ENCODE data around the gene SLC35B1.

Gene SLC35B1

DNA sequence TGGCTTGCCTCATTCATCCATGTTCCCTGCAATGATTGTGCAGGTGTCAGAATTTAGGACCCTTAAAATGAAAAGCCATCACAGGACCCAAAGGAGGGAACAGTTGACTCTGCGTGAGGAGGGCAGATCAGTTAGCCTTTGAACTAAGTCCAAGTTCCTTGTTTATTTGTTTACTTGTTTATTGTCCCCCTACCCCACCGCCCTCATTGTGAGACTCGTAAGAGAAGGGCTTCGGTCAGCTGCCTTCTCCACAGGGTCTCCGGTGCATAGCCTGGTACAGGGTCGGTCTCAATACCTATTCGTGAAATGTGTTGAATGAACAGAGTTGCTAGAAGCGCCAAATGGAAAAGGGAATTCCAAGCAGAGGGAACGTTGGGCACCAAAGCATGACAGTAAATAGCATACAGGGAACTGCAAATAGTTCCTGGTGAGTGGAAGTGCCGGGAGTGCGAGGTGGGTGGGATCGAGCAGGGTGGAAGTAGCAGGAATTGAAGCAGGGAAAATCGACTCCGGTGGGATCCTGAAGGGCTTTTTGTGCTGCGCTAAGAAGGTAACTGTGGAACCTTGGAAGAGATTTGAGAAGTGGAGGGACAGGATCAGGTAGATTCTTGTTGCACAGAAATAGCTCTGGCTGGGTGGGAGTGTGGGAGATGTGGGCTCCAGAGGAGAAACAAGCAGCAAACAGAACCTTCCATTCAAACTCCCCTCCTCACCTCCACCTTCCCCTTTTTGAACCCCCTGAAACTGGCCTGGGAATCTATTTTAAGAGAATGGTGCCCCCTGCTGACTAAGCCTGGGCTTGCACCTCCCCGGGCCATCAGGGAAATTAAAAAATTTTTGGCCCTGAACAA lies 12.7 kb downstream of the SLC35B1 start:
- Histone ChIP-seq H3K27me3 (ENCODE audit: control insufficient read depth, insufficient read depth, low read length) (no peaks in the 10 kb centered on the region), H3K4me3 (ENCODE audit: low read length) (no peak overlapping the region), H3K9me3 (replicated peaks; ENCODE audit: low read length) (no peaks in the 10 kb centered on the region), H3K36me3 (ENCODE audit: insufficient read depth, low read length) (peaks cover 4% of the 10 kb centered on the region), H3K4me2 (ENCODE audit: low read length) (no peak overlapping the region), H3K4me1 (ENCODE audit: control insufficient read depth, insufficient read depth, low read length) (peaks cover 4% of the 10 kb centered on the region), H3K9ac (ENCODE audit: low read depth, low read length) (no peak overlapping the region)

DNA sequence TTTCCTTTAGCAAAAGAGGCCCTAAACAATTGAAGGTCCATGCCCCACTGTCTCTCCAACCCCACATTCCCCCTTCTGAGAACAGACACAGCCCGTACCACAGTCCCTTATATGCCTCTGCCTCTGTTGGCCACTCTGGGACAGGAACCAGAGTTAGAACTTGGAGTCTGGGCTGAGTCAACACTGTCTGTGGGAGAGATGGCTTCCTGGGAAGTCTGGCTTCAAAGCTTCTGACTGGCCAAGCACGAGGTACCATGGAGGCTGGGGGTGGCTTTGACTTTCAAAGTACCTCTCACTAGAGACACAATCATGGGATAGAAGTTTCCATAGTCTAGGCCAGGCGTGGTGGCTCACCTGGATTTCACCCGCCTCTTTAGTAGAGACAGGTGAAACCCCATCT lies 15.0 kb downstream of the SLC35B1 start:
- H3K4me2 ChIP-seq (ENCODE audit: low read length), result no peak overlapping the region
- no peaks in the 10 kb centered on the region for H3K36me3 ChIP-seq (ENCODE audit: insufficient read depth, low read length)
- peaks cover 10% of the 10 kb centered on the region for H3K4me1 ChIP-seq (ENCODE audit: control insufficient read depth, insufficient read depth, low read length)
- no peaks in the 10 kb centered on the region for H3K27me3 ChIP-seq (ENCODE audit: control insufficient read depth, insufficient read depth, low read length)
- H3K9me3 ChIP-seq (replicated peaks; ENCODE audit: low read length), result no peaks in the 10 kb centered on the region
- no peak overlapping the region for H3K9ac ChIP-seq (ENCODE audit: low read depth, low read length)
- H3K4me3 ChIP-seq (ENCODE audit: low read length), result no peak overlapping the region

DNA sequence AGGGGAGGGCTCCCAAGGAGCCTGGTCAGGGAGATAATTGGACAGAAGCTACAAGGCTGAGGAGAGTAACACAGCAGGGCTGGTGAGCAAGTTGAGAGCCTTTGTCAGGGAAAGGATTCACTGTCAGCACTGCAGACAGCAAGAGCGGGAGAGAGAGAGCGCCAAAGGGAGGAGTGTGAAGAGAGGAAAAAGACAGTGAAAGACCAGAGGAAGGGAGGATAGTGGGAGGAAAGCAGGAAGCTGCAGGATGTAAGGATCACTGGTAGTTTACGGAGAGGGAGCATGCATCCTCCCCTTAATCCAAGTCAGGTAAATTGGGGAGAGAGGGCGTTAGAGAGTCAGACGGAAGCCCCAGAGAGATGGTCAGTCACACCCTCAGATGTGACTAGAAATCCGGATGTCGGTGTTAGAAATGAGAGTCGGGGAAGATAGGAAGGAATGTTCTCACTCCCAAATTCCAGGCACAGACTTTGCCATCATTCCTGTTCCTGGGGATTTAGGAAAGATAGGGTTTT lies 16.0 kb downstream of the SLC35B1 start:
- Histone ChIP-seq H3K36me3 (ENCODE audit: insufficient read depth, low read length) (no peaks in the 10 kb centered on the region), H3K4me2 (ENCODE audit: low read length) (no peak overlapping the region), H3K9me3 (replicated peaks; ENCODE audit: low read length) (no peaks in the 10 kb centered on the region), H3K27me3 (ENCODE audit: control insufficient read depth, insufficient read depth, low read length) (no peaks in the 10 kb centered on the region), H3K9ac (ENCODE audit: low read depth, low read length) (no peak overlapping the region), H3K4me1 (ENCODE audit: control insufficient read depth, insufficient read depth, low read length) (peaks cover 10% of the 10 kb centered on the region), H3K4me3 (ENCODE audit: low read length) (no peak overlapping the region)

DNA sequence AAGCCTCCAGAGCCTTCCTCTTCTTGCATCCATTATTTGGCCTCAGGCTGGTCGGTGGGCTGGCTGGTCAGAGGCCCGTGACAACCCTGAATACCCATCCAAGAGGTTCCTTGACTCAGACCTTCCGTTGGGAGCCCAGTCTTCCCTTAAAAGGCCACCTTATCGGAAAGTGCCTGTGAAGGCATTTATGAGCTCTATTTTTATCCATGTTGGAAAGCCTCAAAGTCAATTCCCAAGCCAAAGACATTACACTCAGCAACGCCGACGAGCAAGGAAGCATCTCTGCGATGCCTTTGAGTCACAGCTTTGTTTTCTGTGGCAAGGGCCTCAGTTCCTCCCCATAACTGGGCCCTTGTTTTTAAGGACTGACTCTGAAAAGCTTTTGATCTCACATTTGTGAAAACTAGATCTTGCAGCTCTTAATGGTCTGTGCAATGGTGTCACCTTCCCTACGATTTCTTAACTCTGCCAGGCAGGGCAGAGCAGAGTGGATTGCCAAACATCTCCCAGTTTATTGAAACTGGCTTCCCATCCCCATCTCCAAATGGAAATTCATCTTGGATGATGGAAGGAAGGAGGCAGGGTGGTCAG lies 16.6 kb downstream of the SLC35B1 start:
- no peak overlapping the region for H3K4me2 ChIP-seq (ENCODE audit: low read length)
- no peaks in the 10 kb centered on the region for H3K9me3 ChIP-seq (replicated peaks; ENCODE audit: low read length)
- no peaks in the 10 kb centered on the region for H3K27me3 ChIP-seq (ENCODE audit: control insufficient read depth, insufficient read depth, low read length)
- no peak overlapping the region for H3K9ac ChIP-seq (ENCODE audit: low read depth, low read length)
- peaks cover 6% of the 10 kb centered on the region for H3K4me1 ChIP-seq (ENCODE audit: control insufficient read depth, insufficient read depth, low read length)
- no peak overlapping the region for H3K4me3 ChIP-seq (ENCODE audit: low read length)
- H3K36me3 ChIP-seq (ENCODE audit: insufficient read depth, low read length), result no peaks in the 10 kb centered on the region

DNA sequence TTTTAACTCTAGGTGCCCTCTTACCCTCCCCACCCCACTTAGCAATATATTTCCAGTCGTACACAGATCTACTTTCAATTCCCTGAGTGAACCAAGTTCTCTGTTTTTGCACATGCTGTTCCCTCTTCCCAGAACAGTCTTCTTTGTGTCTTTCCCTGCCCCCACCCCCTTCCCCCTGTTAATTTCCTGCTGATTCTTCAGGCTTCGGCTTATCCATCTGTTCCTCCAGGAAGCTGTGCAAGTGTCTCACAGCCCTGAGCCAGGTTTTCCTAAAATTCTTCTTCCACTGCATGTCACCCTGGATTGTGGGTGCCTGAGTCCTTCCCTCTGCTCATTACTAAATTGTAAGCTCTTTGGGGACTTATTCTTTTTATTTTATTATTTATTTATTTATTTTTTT lies 17.5 kb downstream of the SLC35B1 start:
- H3K4me2 ChIP-seq (ENCODE audit: low read length), result no peak overlapping the region
- H3K27me3 ChIP-seq (ENCODE audit: control insufficient read depth, insufficient read depth, low read length), result no peaks in the 10 kb centered on the region
- peaks cover 6% of the 10 kb centered on the region for H3K4me1 ChIP-seq (ENCODE audit: control insufficient read depth, insufficient read depth, low read length)
- H3K4me3 ChIP-seq (ENCODE audit: low read length), result no peak overlapping the region
- no peak overlapping the region for H3K9ac ChIP-seq (ENCODE audit: low read depth, low read length)
- no peaks in the 10 kb centered on the region for H3K9me3 ChIP-seq (replicated peaks; ENCODE audit: low read length)
- no peaks in the 10 kb centered on the region for H3K36me3 ChIP-seq (ENCODE audit: insufficient read depth, low read length)

DNA sequence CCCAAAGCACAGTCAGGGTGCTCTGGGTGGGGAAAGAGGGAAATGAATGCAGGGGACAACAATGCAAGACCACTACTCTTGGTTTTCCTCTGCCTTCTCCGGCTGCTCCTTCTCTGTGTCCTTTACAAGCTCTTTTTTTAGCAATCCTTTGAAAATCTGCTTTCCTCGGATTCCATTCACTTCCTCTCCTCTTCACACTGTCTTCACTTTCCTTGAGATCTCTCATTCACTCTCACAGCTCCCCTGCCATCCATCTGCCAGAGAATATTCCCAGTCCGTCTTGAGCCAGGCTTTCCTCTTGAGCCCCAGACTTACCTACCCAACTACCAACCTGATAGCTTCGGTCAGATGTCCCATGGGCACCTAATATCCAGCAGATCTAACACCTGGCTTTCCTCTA lies 18.9 kb downstream of the SLC35B1 start:
- Histone ChIP-seq H3K9me3 (replicated peaks; ENCODE audit: low read length) (no peaks in the 10 kb centered on the region), H3K4me2 (ENCODE audit: low read length) (no peak overlapping the region), H3K36me3 (ENCODE audit: insufficient read depth, low read length) (no peaks in the 10 kb centered on the region), H3K4me1 (ENCODE audit: control insufficient read depth, insufficient read depth, low read length) (peaks cover 6% of the 10 kb centered on the region), H3K9ac (ENCODE audit: low read depth, low read length) (no peak overlapping the region), H3K27me3 (ENCODE audit: control insufficient read depth, insufficient read depth, low read length) (no peaks in the 10 kb centered on the region), H3K4me3 (ENCODE audit: low read length) (no peak overlapping the region)

DNA sequence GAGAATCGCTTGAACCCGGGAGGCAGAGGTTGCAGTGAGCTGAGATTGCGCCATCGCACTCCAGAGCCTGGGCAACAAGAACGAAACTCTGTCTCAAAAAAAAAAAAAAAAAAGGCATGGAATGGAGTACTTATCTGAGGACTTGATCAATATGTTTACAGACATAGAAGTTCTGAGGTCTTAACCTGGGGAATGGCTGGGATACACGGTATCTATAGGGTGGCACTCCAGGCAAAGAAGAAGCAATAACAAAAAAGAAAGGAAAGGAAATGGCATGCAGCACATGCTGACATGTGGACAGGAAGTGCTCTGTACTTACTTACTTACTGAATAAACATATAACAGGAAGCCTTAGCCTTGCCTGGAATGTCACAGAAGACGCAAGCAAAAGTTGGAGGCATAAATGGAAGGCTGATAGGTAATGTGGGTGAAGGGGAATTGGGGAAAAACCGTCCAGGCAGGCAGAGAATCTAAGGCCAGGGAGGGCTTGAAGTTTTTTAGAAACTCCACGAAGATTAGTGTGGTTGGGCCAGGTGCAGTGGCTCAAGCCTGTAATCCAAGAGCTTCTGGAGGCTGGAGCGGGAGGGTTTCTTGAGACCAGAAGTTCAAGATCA lies 19.8 kb downstream of the SLC35B1 start:
- Histone ChIP-seq H3K27me3 (ENCODE audit: control insufficient read depth, insufficient read depth, low read length) (no peaks in the 10 kb centered on the region), H3K9ac (ENCODE audit: low read depth, low read length) (no peak overlapping the region), H3K4me2 (ENCODE audit: low read length) (no peak overlapping the region), H3K9me3 (replicated peaks; ENCODE audit: low read length) (no peaks in the 10 kb centered on the region), H3K4me1 (ENCODE audit: control insufficient read depth, insufficient read depth, low read length) (peaks cover 6% of the 10 kb centered on the region), H3K36me3 (ENCODE audit: insufficient read depth, low read length) (no peaks in the 10 kb centered on the region), H3K4me3 (ENCODE audit: low read length) (no peak overlapping the region)

DNA sequence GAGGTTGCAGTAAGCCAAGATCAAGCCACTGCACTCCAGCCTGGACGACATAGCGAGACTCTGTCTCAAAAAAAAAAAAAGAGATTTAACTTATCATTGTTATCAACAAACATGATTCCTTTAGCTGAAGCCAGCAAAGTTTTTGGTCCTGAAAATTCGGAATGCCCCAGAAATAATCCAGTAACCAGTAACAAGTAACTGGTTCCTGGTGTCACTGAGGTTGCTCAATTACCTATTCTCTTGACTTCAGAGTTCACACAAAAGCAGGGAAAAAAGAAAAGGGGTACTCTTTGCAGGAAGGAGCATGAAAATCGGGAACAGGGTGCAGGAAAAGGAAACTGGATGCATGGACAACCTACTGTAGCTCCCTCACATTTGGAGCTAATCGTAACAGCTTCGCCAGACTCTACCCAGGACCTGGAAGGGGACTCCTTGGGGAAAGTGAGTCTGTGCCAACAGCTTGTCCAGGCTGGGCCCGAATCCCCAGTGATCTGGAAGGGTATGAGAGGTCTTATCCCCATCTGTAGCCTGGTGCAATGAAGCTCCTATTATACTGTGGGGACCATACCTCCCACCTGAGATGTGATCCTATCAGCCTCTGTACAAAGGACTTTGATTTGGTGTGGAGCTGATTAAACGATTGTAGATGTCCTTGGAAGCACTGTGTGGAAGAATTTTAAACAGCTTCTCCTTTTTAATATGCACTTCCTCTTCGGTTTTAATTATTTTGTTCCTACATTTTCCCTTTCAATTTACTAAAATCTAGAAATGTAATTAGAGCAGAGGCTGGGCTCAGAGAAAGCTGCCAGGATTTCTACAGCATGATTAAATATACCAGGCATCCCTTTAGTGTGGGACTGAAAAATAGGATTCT lies 26.4 kb downstream of the SLC35B1 start:
- H3K9ac ChIP-seq (ENCODE audit: low read depth, low read length), result no peak overlapping the region
- no peak overlapping the region for H3K4me2 ChIP-seq (ENCODE audit: low read length)
- H3K4me3 ChIP-seq (ENCODE audit: low read length), result no peak overlapping the region
- H3K4me1 ChIP-seq (ENCODE audit: control insufficient read depth, insufficient read depth, low read length), result peaks cover 11% of the 10 kb centered on the region
- H3K9me3 ChIP-seq (replicated peaks; ENCODE audit: low read length), result no peaks in the 10 kb centered on the region
- no peaks in the 10 kb centered on the region for H3K36me3 ChIP-seq (ENCODE audit: insufficient read depth, low read length)
- H3K27me3 ChIP-seq (ENCODE audit: control insufficient read depth, insufficient read depth, low read length), result peaks cover 9% of the 10 kb centered on the region

DNA sequence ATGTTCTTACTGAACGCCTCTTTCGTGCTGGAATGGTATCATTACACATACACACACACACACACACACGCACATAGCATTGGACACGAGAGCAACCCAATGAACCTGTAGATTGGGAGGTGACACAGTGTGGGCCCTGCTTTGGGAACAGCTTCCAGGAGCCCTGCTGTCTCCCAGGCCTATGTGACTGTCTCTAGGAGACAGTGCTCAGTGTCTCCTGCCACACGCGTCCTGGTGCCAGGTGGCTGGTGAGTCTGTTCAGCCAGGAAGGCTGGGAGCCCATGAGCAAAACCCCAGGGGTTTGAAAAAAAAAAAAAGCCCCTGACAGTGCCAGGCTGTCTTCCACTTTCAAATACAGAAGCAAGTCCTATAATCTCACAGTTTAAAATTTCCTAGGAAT lies 27.4 kb downstream of the SLC35B1 start:
- H3K4me2 ChIP-seq (ENCODE audit: low read length), result no peak overlapping the region
- no peaks in the 10 kb centered on the region for H3K9me3 ChIP-seq (replicated peaks; ENCODE audit: low read length)
- peaks cover 17% of the 10 kb centered on the region for H3K4me1 ChIP-seq (ENCODE audit: control insufficient read depth, insufficient read depth, low read length)
- H3K27me3 ChIP-seq (ENCODE audit: control insufficient read depth, insufficient read depth, low read length), result peaks cover 9% of the 10 kb centered on the region
- H3K4me3 ChIP-seq (ENCODE audit: low read length), result no peak overlapping the region
- no peak overlapping the region for H3K9ac ChIP-seq (ENCODE audit: low read depth, low read length)
- peaks cover under 1% of the 10 kb centered on the region for H3K36me3 ChIP-seq (ENCODE audit: insufficient read depth, low read length)

DNA sequence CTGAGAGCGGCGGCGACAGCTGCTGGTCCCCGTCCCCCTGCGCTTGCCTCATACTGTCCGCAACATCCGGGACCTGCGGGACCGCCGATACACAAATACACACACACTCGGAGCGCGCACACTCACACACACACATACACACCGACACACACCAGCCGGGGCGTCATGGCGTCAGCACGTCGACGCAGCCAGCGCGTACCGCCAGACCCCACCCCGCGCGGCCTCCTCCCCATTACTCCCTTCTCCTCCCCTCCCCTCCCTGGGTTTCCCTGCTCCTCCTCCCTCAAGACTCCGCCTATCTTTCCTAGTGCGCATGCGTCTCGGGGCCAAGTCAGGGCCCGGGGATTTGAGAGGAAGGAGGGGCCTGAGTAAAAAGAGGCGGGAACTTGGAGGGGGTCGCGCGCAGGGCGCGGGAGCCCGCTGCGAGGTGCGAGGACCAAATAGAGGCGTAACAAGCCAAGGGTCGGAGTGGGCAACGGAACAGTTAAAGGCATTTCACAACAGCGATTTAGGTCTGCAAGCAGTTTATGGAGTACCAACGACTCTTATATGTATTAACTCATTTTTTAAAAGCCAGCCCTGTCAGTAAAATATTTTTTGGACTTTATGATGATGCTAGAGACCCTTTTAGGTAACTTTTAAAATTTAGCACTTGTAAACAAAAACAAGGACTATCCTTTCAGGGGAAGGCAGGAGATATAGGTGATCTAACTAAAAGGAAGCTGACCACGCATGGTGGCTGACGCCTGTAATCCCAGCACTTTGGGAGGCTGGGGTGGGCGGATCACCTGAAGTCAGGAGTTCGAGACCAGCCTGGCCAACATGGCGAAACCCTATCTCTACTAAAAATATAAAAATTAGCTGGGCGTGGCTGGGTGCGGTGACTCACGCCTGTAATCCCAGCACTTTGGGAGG lies 29.6 kb downstream of the SLC35B1 start, which contains the start of gene SPOP:
SPOP (minus strand) TSS at position 165 of the 915 bp plus-strand sequence. CDS start 55,287 bp downstream, outside the sequence.
- H3K36me3 ChIP-seq (ENCODE audit: insufficient read depth, low read length), result peaks cover 8% of the 10 kb centered on the region
- no peaks in the 10 kb centered on the region for H3K9me3 ChIP-seq (replicated peaks; ENCODE audit: low read length)
- H3K4me3 ChIP-seq (ENCODE audit: low read length), result peak within 1 kb of the TSS; percentile 75
- peaks cover 17% of the 10 kb centered on the region for H3K4me1 ChIP-seq (ENCODE audit: control insufficient read depth, insufficient read depth, low read length)
- H3K27me3 ChIP-seq (ENCODE audit: control insufficient read depth, insufficient read depth, low read length), result peaks cover 9% of the 10 kb centered on the region
- peak within 1 kb of the TSS; percentile 87 for H3K4me2 ChIP-seq (ENCODE audit: low read length)
- peak within 1 kb of the TSS; percentile 88 for H3K9ac ChIP-seq (ENCODE audit: low read depth, low read length)
